Astrocyte of the cerebellum (primary cell): ENCODE measurements around the gene POLR3B.

Experiments used
- DNase-seq: peaks from one replicate; pipeline ENCODE4 v3.0.0-alpha.2; 2011; ENCODE audit warnings: low read depth
- H3K4me3 ChIP-seq: 2 replicates; pipeline ENCODE4 v1.5.1; 2011; ENCODE audit warnings: mild to moderate bottlenecking, low read depth, low read length, moderate library complexity
- in situ Hi-C: cut with HindIII; loops from 2 replicates; pipeline ENCODE4 v1.10.0; 2017; ENCODE audit warnings: low sequenced_read_pairs
- TF ChIP-seq, protein P1 (sequence below): IDR thresholded peaks from 2 replicates; pipeline ENCODE4 v1.5.1; 2012; ENCODE audit warnings: low read length, low read depth, moderate library complexity, mild to moderate bottlenecking; ENCODE audit errors: missing control alignments

The POLR3B gene

GRCh38 chr12:106527356-106527755, 169.8 kb downstream of the POLR3B start:
- in situ Hi-C loops = no loop called here
- no peak for DNase-seq
- TF ChIP-seq, protein P1, sequence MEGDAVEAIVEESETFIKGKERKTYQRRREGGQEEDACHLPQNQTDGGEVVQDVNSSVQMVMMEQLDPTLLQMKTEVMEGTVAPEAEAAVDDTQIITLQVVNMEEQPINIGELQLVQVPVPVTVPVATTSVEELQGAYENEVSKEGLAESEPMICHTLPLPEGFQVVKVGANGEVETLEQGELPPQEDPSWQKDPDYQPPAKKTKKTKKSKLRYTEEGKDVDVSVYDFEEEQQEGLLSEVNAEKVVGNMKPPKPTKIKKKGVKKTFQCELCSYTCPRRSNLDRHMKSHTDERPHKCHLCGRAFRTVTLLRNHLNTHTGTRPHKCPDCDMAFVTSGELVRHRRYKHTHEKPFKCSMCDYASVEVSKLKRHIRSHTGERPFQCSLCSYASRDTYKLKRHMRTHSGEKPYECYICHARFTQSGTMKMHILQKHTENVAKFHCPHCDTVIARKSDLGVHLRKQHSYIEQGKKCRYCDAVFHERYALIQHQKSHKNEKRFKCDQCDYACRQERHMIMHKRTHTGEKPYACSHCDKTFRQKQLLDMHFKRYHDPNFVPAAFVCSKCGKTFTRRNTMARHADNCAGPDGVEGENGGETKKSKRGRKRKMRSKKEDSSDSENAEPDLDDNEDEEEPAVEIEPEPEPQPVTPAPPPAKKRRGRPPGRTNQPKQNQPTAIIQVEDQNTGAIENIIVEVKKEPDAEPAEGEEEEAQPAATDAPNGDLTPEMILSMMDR = no peak
- H3K4me3 ChIP-seq = no peak overlapping the region

DNA sequence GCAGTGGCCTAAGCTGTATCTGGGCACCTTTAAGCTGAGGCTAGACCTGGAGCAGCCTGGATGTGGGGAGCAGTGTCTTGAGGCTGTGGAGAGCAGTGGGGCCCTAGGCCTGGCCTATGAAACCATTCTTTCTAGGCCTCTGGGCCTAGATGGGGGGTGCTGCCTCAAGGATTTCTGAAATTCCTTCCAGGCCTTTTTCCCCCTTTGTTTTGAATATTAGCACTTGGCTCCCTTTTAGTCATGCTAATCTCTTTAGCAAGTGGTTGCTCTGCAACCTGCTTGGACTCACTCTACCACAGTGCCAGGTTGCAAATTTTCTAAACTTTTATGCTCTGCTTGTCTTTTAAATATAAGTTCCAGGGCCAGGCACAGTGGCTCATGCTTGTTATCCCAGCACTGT, 183.7 kb downstream of the POLR3B start:
- TF ChIP-seq, protein P1 = no peak
- in situ Hi-C loops = no loop called here
- H3K4me3 ChIP-seq = no peak overlapping the region
- DNase-seq = no peak

GRCh38 chr12:106551410-106551809, 193.9 kb downstream of the POLR3B start:
- in situ Hi-C loops = no loop called here
- no peak overlapping the region for H3K4me3 ChIP-seq
- no peak for DNase-seq
- TF ChIP-seq, protein P1 = no peak

DNA sequence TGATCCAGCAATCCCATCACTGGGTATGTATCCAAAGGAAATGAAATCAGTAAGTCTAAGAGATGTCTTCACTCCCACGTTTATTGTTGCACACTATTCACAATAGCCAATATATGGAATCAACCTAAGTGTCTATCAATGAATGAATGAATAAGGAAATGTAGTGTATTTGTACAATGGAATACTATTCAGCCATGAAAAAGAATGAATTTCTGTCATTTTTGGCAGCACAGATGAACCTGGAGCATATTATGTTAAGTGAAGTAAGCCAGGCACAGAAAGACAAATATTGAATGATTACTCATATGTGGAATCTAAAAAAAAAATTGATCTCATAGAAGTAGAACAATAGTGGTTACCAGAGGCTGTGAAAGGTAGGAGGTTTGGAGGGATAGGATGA, 194.7 kb downstream of the POLR3B start:
- TF ChIP-seq, protein P1 = no peak
- in situ Hi-C loops = no loop called here
- no peak overlapping the region for H3K4me3 ChIP-seq
- no peak for DNase-seq
